Spleen (tissue), 7 donors: ENCODE data around the gene CNOT11.

ENCODE experiments used
- POLR2A ChIP-seq, 3 donors: fragments of 450-650 bp; IDR thresholded peaks; one replicate each; pipeline ENCODE4 v1.5.1; 2017; ENCODE audit warnings: antibody characterized with exemption in 3 of 3, mild to moderate bottlenecking in 1 of 3
- TF ChIP-seq, protein P1 (sequence below), 11 experiments: fragments of 200-600 bp in 7 of 11; fragments of 450-650 bp in 4 of 11; sonication (generic) in 4 of 11; IDR thresholded peaks in 8 of 11; conservative IDR thresholded peaks in 3 of 11; 1 replicate in 7 of 11; 2 replicates in 4 of 11; pipeline versions ENCODE4 v1.4.0 to v1.8.0; 2016 to 2021; ENCODE audit warnings: antibody characterized with exemption in 11 of 11, inconsistent platforms in 4 of 11, mild to moderate bottlenecking in 1 of 11
- donor health status: DM: no; HTN: no; CAD: no; lungs with moderate emphysema.
- donor health status: DM: no; HTN: no; CAD: no.
- donor health status: DM: no; HTN: no; CAD: no.

DNA sequence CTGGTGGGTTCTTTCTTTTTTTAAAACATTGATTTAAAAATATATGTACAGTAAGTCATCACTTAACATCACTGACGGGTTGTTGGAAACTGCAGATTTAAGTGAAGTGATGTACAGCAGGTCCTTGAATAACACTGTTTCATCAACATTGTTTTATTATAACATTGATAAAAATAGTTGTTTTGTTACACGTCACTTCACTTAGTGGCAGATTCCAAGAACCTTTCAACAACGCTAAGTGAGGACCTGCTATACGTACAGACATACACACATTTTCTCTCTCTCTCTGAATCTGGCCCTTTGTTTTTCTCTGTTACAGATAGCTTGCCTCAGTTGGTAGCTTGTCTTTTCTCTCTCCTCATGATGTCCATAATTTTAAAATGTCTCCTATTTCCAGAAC, 9.5 kb downstream of the CNOT11 start:
- TF ChIP-seq POLR2A (IDR thresholded peaks at IDR 0.05): no peak
- TF ChIP-seq, protein P1, sequence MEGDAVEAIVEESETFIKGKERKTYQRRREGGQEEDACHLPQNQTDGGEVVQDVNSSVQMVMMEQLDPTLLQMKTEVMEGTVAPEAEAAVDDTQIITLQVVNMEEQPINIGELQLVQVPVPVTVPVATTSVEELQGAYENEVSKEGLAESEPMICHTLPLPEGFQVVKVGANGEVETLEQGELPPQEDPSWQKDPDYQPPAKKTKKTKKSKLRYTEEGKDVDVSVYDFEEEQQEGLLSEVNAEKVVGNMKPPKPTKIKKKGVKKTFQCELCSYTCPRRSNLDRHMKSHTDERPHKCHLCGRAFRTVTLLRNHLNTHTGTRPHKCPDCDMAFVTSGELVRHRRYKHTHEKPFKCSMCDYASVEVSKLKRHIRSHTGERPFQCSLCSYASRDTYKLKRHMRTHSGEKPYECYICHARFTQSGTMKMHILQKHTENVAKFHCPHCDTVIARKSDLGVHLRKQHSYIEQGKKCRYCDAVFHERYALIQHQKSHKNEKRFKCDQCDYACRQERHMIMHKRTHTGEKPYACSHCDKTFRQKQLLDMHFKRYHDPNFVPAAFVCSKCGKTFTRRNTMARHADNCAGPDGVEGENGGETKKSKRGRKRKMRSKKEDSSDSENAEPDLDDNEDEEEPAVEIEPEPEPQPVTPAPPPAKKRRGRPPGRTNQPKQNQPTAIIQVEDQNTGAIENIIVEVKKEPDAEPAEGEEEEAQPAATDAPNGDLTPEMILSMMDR (IDR thresholded peaks at IDR 0.05 in 8 of 11, conservative IDR thresholded peaks at IDR 0.05 in 3 of 11): no peak
